Right atrium auricular region (tissue), 2 donors: ENCODE measurements around the gene CNR1. TPM values are rescaled to one million over a fixed set of nuclear protein-coding genes. Genes with fewer than 3 reads are reported as not detected.

Source experiments
- DNase-seq: peaks from one replicate; pipeline ENCODE4 v3.0.0-alpha.2; 2019; ENCODE audit warnings: low spot score
- H3K27ac ChIP-seq, 2 donors: fragments of 200-600 bp; sonication (generic); 1 replicate in 1 of 2; 2 replicates in 1 of 2; pipeline ENCODE4 v1.5.1; 2016 to 2019
- H3K27me3 ChIP-seq, 2 donors: fragments of 200-600 bp; sonication (generic); one replicate each; pipeline versions ENCODE4 v1.5.1 to v1.6.0; 2017 to 2019
- H3K36me3 ChIP-seq: fragments of 200-600 bp; sonication (generic); one replicate; pipeline ENCODE4 v1.5.1; 2016
- H3K4me1 ChIP-seq, 2 donors: fragments of 200-600 bp; sonication (generic); one replicate each; pipeline versions ENCODE4 v1.5.1 to v1.6.0; 2017 to 2019
- H3K4me3 ChIP-seq, 2 donors: fragments of 200-600 bp; sonication (generic); 1 replicate in 1 of 2; 2 replicates in 1 of 2; pipeline ENCODE4 v1.5.1; 2017 to 2019; ENCODE audit warnings: mild to moderate bottlenecking in 1 of 2, moderate library complexity in 1 of 2
- H3K9me3 ChIP-seq, 2 donors: fragments of 200-600 bp; sonication (generic); one replicate each; pipeline ENCODE4 v1.5.1; 2019
- CTCF ChIP-seq, 2 donors: fragments of 200-600 bp; sonication (generic); IDR thresholded peaks; one replicate each; pipeline ENCODE4 v1.5.1; 2019; ENCODE audit warnings: antibody characterized with exemption in 2 of 2
- total RNA-seq, 2 donors: library from RNA; depleted of rRNA; stranded (reverse); fragments of >200 nt; gene quantifications; one replicate each; pipeline ENCODE4 v1.1.0, GENCODE V29; 2016

CNR1 gene
- total RNA-seq, 2 donors from 2014 or later: 1.3 to 1.7 TPM

GRCh38 chr6:88168362-88168761 lies 2.2 kb upstream of the CNR1 start:
- H3K36me3 ChIP-seq: no peaks in the 10 kb centered on the region
- peaks cover 0 to 22% of the 10 kb centered on the region in 2 donors for H3K4me1 ChIP-seq
- peaks cover 8 to 22% of the 10 kb centered on the region in 2 donors for H3K27me3 ChIP-seq
- H3K9me3 ChIP-seq: no peaks in the 10 kb centered on the region
- no peak overlapping the region for H3K27ac ChIP-seq
- H3K4me3 ChIP-seq: no peak overlapping the region
- TF ChIP-seq CTCF (IDR thresholded peaks at IDR 0.05): no peak
- no peak for DNase-seq

GRCh38 chr6:88167352-88167937 lies 1.3 kb upstream of the CNR1 start:
- DNase-seq: no peak
- no peaks in the 10 kb centered on the region for H3K9me3 ChIP-seq
- H3K4me3 ChIP-seq: peak overlapping the region; percentile 30 to 59
- peaks cover 0 to 22% of the 10 kb centered on the region in 2 donors for H3K4me1 ChIP-seq
- H3K36me3 ChIP-seq: no peaks in the 10 kb centered on the region
- no peak overlapping the region for H3K27ac ChIP-seq
- no peak for TF ChIP-seq CTCF (IDR thresholded peaks at IDR 0.05)
- peaks cover 8 to 22% of the 10 kb centered on the region in 2 donors for H3K27me3 ChIP-seq

GRCh38 chr6:88166493-88167351 lies 575 bp upstream of the CNR1 start:
- DNase-seq: no peak
- TF ChIP-seq CTCF (IDR thresholded peaks at IDR 0.05): no peak
- no peaks in the 10 kb centered on the region for H3K36me3 ChIP-seq
- H3K9me3 ChIP-seq: no peaks in the 10 kb centered on the region
- H3K27ac ChIP-seq: peak overlapping the region; percentile 4 to 26
- peaks cover 0 to 22% of the 10 kb centered on the region in 2 donors for H3K4me1 ChIP-seq
- H3K27me3 ChIP-seq: peaks cover 8 to 22% of the 10 kb centered on the region in 2 donors
- peak overlapping the region; percentile 30 to 59 for H3K4me3 ChIP-seq

- no peak for TF ChIP-seq CTCF (IDR thresholded peaks at IDR 0.05)
- no peak for DNase-seq
- Histone ChIP-seq H3K27ac (peak overlapping the region in 1 of 2 donors; percentile 26), H3K36me3 (no peaks in the 10 kb centered on the region), H3K27me3 (peaks cover 11 to 22% of the 10 kb centered on the region in 2 donors), H3K4me1 (peaks cover 0 to 22% of the 10 kb centered on the region in 2 donors), H3K9me3 (no peaks in the 10 kb centered on the region), H3K4me3 (peak overlapping the region; percentile 30 to 59)
These were observed 882 bp downstream of the CNR1 start for GRCh38 chr6:88165087-88165843.

- no peak for DNase-seq
- H3K4me3 ChIP-seq: peak overlapping the region in 1 of 2 donors; percentile 59
- H3K9me3 ChIP-seq: no peaks in the 10 kb centered on the region
- no peak for TF ChIP-seq CTCF (IDR thresholded peaks at IDR 0.05)
- no peaks in the 10 kb centered on the region for H3K36me3 ChIP-seq
- peaks cover 11 to 22% of the 10 kb centered on the region in 2 donors for H3K27me3 ChIP-seq
- H3K27ac ChIP-seq: no peak overlapping the region
- H3K4me1 ChIP-seq: peaks cover 0 to 22% of the 10 kb centered on the region in 2 donors
These were observed 2.1 kb downstream of the CNR1 start for GRCh38 chr6:88164061-88164460.
